Neural cell (in vitro differentiated cells): Measurements from ENCODE around the gene GDI2.

Experiments used
- EP300 ChIP-seq: fragments of 450-650 bp; conservative IDR thresholded peaks from 2 replicates; pipeline ENCODE4 v1.6.1; 2014; ENCODE audit warnings: antibody characterized with exemption, mild to moderate bottlenecking, moderate library complexity; ENCODE audit not compliant: poor library complexity, severe bottlenecking
- EZH2 ChIP-seq: fragments of 200-600, 300-800 bp; shearing (Covaris generic), sonication (generic); IDR thresholded peaks from 2 replicates; pipeline ENCODE4 v1.6.1; 2014; ENCODE audit warnings: antibody characterized with exemption, low read length, borderline replicate concordance, mild to moderate bottlenecking; ENCODE audit not compliant: insufficient read depth, poor library complexity, severe bottlenecking
- MXI1 ChIP-seq: fragments of 450-650 bp; conservative IDR thresholded peaks from 2 replicates; pipeline ENCODE4 v1.6.1; 2014; ENCODE audit warnings: antibody characterized with exemption, mild to moderate bottlenecking; ENCODE audit not compliant: poor library complexity, severe bottlenecking
- POLR2AphosphoS5 ChIP-seq: IDR thresholded peaks from 2 replicates; pipeline ENCODE4 v1.6.1; 2012
- RAD21 ChIP-seq: fragments of 450-650 bp; conservative IDR thresholded peaks from 2 replicates; pipeline ENCODE4 v1.6.1; 2014; ENCODE audit warnings: antibody characterized with exemption, mild to moderate bottlenecking, moderate library complexity
- REST ChIP-seq: IDR thresholded peaks from 2 replicates; pipeline ENCODE4 v1.6.1; 2012; ENCODE audit warnings: borderline replicate concordance
- SMC3 ChIP-seq: fragments of 450-650 bp; conservative IDR thresholded peaks from 2 replicates; pipeline ENCODE4 v1.6.1; 2014; ENCODE audit warnings: antibody characterized with exemption, mild to moderate bottlenecking, moderate library complexity; ENCODE audit not compliant: poor library complexity
- TF ChIP-seq, protein P1 (sequence below): fragments of 450-650 bp; IDR thresholded peaks from 2 replicates; pipeline ENCODE4 v1.5.1; 2014; ENCODE audit warnings: antibody characterized with exemption, mild to moderate bottlenecking, moderate library complexity; ENCODE audit not compliant: poor library complexity, severe bottlenecking

DNA sequence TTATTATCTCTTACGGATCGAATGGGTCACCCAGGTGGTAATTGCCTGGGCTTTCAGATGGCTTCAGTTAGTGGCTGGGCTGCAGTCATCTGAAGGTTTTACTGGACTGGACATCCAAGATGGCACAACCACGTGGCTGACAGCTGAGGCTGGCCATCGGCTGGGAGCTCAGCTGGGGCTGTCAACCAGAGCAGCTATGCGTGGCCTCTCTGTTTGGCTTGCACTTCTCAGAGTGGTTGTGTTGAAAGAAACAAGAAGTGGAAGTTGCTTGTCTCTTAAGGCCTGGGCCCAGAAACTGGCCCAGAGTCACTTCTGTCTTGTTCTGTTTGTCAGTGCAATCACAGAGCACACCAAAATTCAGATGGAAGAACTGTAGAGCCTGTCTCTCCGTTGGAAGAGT is 5.7 kb upstream of the GDI2 start:
- TF ChIP-seq, protein P1, sequence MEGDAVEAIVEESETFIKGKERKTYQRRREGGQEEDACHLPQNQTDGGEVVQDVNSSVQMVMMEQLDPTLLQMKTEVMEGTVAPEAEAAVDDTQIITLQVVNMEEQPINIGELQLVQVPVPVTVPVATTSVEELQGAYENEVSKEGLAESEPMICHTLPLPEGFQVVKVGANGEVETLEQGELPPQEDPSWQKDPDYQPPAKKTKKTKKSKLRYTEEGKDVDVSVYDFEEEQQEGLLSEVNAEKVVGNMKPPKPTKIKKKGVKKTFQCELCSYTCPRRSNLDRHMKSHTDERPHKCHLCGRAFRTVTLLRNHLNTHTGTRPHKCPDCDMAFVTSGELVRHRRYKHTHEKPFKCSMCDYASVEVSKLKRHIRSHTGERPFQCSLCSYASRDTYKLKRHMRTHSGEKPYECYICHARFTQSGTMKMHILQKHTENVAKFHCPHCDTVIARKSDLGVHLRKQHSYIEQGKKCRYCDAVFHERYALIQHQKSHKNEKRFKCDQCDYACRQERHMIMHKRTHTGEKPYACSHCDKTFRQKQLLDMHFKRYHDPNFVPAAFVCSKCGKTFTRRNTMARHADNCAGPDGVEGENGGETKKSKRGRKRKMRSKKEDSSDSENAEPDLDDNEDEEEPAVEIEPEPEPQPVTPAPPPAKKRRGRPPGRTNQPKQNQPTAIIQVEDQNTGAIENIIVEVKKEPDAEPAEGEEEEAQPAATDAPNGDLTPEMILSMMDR = no peak
- TF ChIP-seq REST (no peak), EZH2 (no peak), EP300 (no peak), MXI1 (no peak), RAD21 (no peak), SMC3 (no peak), POLR2AphosphoS5 (no peak)
